GM10266 (cell line): ENCODE measurements around the gene KRTAP12-1.

Experiments used
- DNase-seq: peaks from one replicate; pipeline ENCODE4 v3.0.0; 2012; ENCODE audit errors: extremely low spot score
- TF ChIP-seq, protein P1 (sequence below): IDR thresholded peaks from 2 replicates; pipeline ENCODE4 v1.5.1; 2012; ENCODE audit warnings: mild to moderate bottlenecking, low read depth; ENCODE audit not compliant: control insufficient read depth, insufficient read depth; ENCODE audit errors: missing control alignments

Gene KRTAP12-1

DNA sequence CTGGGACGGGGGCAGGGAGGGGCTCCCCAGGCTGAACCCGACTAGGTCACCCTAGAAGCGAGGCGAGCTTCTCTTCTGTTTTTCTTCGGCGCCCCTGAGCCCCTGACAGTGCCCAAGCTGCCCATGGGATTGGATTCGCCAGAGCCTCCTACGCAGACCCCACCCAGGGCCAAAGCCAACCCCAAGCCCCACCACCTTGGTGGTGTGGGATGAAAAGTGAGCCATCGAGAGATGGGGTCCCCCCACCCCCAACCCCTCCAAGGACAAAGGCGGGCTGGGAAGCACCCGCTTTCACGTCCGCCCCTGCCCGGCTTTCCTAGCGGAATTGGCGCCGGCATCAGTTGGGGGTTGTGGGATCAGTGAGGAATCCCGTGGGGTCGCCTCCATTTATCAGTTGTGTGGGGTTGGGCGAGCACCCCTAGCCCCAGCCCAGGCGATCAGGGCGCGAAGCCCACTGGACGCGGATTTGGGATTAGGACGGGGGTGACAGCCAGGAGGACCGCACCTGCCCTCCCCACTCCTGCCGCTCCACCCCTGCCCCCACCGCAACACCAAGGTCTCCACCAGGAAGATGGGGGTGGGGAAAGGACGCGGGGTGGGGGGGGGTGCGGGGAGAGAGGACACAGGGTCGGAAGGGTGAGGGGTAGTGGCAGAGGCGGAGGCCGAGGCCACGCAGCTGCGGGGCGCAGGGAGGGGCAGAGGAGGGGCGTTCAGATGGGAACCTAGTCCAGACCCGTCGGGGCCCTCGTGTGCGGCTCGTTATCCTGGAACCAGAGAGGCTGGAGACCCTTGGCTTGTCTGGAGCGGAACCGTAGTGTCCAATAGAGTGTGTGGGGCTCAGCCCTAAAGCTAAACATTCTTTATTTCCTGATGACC, 25.0 kb upstream of the KRTAP12-1 start:
- no peak for DNase-seq
- TF ChIP-seq, protein P1, sequence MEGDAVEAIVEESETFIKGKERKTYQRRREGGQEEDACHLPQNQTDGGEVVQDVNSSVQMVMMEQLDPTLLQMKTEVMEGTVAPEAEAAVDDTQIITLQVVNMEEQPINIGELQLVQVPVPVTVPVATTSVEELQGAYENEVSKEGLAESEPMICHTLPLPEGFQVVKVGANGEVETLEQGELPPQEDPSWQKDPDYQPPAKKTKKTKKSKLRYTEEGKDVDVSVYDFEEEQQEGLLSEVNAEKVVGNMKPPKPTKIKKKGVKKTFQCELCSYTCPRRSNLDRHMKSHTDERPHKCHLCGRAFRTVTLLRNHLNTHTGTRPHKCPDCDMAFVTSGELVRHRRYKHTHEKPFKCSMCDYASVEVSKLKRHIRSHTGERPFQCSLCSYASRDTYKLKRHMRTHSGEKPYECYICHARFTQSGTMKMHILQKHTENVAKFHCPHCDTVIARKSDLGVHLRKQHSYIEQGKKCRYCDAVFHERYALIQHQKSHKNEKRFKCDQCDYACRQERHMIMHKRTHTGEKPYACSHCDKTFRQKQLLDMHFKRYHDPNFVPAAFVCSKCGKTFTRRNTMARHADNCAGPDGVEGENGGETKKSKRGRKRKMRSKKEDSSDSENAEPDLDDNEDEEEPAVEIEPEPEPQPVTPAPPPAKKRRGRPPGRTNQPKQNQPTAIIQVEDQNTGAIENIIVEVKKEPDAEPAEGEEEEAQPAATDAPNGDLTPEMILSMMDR, result no peak

DNA sequence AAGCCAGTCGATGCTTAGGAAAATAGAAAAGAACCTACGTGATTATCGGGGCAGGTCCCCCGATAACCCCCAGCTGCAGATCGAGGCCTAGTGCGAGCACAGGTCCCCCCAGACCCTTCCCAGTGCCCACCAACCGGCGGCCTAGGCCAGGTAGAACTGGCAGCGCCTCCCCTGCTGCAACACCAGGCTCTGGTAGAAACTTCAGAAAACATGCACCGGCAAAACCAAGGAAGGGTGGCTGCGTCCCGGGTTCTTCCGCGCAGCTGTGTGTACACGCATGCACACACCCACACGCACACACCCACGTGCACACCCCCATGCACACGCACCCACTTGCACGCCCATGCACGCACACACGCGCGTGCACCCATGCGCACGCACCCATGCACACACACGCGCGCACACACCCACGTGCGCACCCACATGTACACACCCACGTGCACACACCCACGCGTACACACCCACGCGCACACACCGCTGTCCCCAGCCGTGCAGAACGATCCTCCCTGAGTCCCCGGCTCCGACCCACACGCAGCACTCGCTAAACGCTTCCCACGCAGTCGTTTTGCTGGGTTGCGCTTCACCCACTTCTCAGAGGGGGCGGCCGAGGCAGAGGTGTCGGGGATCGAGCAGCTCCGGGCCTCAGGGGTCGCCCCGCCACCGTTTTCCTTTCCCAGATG, 24.2 kb upstream of the KRTAP12-1 start:
- DNase-seq, result no peak
- TF ChIP-seq, protein P1, result no peak

DNA sequence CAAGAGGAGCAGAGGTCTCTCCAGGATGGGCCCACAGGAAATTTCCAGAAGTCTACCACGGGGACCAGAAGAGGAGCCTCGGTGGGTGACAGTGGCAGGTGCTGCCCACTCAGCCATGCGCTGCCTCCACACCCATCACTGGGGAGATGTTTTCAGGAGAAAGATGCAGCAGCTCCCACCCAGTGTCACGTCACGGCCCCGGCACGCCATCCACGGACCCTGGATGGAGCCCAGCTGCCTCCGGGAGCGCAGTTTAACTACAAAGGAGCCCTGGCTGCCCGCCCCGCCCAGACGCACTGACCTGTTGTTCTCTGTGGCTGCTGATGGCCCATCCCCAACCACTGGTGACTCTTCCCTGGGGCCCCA, 22.7 kb upstream of the KRTAP12-1 start:
- DNase-seq, result no peak
- TF ChIP-seq, protein P1, result no peak

DNA sequence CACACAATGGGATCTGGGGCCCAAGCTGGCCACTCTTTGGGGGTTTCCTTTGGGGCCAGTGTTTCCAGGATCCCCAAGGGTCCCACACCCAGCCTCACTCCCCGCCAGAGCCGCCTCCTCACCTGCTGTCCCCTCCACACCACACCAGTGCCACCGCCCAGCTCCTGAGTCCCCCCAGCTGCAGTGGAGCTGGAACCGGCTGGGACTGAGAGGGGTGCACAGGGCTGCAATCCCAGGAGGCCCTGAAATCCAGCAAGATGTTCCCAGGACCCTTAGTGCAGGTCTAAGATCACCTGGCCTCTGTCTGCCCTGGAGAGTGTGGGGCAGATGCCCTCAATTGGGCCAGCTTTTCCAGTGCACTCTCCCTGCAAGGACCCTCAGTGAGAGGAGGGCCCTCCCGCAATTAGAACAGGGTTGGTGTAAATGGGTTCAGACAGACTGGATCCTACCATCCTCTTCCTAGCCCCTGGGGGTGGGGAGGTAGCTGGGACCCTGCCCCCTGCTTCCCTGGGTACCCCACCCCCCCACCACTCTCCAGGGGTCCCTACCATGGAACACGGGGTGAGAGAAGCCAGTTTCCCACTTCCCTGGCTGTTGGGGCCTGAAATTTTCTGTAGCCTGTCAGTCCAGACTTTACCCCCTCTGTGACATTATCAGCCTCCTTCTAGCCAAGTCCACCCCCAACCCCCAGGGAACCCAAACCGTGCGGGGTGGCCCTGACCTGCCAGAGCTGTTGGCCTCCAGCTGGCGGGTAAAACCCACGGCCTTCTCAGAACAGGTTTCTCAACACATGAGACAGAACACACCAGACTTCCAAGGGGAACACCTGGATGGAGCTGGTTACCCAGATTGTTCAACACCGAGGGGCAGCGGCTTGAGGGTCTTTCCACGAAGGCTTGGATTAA, 22.0 kb upstream of the KRTAP12-1 start:
- DNase-seq, result no peak

DNA sequence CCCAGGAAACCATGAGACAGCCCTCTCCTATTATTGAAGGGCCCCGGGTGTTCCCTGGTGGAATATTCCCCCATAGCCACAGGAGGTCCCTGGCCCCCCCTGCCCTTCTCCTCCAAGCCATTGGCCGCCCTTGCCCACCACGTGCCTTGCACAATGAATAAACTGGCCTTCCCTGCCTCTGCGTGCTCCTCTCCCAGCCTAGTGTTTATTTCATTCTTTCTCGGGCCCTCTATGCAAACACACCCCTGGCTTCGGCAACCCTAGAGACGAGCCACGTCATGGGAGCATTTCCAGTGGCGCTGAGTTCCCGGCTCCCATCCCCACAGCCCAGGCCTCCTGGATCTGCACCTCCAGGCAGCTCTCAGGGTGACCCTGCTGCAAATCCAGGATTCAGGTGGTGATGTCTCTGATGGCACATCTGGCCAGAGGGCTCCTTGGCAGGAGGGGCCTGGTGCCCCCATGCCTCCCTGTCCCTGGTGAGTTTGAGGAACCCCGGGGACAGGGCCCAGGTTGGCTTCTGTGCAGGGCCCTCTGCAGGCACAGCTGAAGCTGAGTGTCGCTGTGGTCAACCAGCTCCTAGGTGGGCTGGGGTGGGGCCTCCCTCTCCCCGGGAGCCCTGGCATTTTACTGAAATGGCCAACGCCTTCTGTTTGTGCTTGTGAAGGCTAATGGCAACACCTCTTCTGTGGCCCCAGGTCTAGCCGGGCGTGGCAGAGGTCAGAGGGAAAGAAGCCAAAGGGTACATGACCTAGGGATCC, 21.2 kb upstream of the KRTAP12-1 start:
- no peak for DNase-seq
- TF ChIP-seq, protein P1, result no peak

More for the DNA sequence above, 22.0 kb upstream of the KRTAP12-1 start:
- TF ChIP-seq, protein P1, result no peak

DNA sequence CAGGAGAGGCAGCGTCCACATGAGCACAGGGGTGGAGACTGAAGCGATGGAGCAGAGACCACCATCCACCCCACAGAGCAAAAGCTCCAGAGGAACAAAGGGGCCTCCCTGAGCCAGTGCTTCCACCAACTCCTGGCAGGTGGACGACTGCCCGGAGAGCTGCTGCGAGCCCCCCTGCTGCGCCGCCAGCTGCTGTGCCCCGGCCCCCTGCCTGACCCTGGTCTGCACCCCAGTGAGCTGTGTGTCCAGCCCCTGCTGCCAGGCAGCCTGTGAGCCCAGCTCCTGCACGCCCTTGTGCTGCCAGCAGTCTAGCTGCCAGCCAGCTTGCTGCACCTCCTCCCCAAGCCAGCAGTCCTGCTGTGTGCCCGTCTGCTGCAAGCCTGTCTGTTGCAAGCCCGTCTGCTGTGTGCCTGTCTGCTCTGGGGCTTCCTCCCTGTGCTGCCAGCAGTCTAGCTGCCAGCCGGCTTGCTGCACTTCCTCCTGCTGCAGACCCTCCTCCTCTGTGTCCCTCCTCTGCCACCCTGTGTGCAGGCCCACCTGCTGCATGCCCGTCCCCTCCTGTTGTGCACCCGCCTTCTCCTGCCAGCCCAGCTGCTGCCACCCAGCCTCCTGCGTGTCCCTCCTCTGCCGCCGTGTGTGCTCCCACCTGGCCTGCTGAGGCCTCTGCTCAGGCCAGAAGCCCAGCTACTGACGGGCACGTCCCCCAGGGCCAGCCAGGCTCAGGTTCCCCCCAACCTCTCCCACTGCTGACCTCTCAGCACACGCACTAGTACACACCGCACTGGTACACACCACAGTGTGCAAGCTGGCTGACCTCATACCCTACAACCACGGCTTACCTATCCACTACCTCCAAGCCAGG, 20.4 kb upstream of the KRTAP12-1 start:
- DNase-seq, result no peak
- TF ChIP-seq, protein P1, result no peak
